Nephron (organoid): ENCODE measurements around the gene INKA2.

ENCODE experiments used
- H3K27ac Mint-ChIP-seq, 3 experiments: 2 replicates each; pipeline ENCODE4 v1.8.0; 2020; ENCODE audit warnings: mixed read lengths in 3 of 3, mild to moderate bottlenecking in 2 of 3, moderate library complexity in 1 of 3
- H3K27me3 Mint-ChIP-seq: 2 replicates; pipeline ENCODE4 v1.8.0; 2021; ENCODE audit warnings: low read depth, mild to moderate bottlenecking, moderate library complexity, mixed read lengths
- H3K36me3 Mint-ChIP-seq: 2 replicates; pipeline ENCODE4 v1.8.0; 2020; ENCODE audit warnings: low read depth, mixed read lengths
- H3K4me1 Mint-ChIP-seq: 2 replicates; pipeline ENCODE4 v1.8.0; 2020; ENCODE audit warnings: mixed read lengths
- H3K4me3 Mint-ChIP-seq, 3 experiments: 2 replicates each; pipeline ENCODE4 v1.8.0; 2020; ENCODE audit warnings: mild to moderate bottlenecking in 3 of 3, mixed read lengths in 3 of 3, moderate library complexity in 2 of 3
- H3K9me3 Mint-ChIP-seq: 2 replicates; pipeline ENCODE4 v1.8.0; 2020; ENCODE audit warnings: mixed read lengths
- TF ChIP-seq, protein P1 (sequence below), 3 experiments: fragments of 200-600 bp; sonication (generic); IDR thresholded peaks; one replicate each; pipeline ENCODE4 v1.5.0; 2021; ENCODE audit warnings: antibody characterized with exemption in 3 of 3; ENCODE audit not compliant: unreplicated experiment in 3 of 3

INKA2 gene

DNA sequence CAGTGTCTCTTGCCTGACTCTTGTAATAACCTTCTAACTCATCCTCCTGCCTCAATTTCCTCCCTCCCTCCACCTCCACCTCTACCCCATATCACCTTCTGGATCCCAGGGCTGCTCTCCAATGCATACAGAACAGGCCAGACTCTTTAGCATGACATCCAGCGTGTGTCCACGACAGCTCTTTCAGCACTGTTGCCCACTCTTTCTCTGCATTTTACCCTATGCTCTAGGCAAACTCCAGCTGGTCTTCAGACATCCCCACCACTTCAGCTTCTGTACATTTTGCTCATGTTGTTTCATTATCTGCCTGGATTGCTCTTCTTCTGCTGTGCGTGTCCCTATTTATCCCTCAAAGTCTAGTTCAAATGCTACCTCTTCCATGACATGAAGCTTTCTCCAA lies 4.8 kb downstream of the INKA2 start:
- Mint-ChIP-seq H3K36me3 (no peaks in the 10 kb centered on the region), H3K4me1 (peaks cover 23% of the 10 kb centered on the region), H3K9me3 (no peaks in the 10 kb centered on the region), H3K27ac (no peak overlapping the region), H3K27me3 (peaks cover 10% of the 10 kb centered on the region), H3K4me3 (no peak overlapping the region)
- TF ChIP-seq, protein P1, sequence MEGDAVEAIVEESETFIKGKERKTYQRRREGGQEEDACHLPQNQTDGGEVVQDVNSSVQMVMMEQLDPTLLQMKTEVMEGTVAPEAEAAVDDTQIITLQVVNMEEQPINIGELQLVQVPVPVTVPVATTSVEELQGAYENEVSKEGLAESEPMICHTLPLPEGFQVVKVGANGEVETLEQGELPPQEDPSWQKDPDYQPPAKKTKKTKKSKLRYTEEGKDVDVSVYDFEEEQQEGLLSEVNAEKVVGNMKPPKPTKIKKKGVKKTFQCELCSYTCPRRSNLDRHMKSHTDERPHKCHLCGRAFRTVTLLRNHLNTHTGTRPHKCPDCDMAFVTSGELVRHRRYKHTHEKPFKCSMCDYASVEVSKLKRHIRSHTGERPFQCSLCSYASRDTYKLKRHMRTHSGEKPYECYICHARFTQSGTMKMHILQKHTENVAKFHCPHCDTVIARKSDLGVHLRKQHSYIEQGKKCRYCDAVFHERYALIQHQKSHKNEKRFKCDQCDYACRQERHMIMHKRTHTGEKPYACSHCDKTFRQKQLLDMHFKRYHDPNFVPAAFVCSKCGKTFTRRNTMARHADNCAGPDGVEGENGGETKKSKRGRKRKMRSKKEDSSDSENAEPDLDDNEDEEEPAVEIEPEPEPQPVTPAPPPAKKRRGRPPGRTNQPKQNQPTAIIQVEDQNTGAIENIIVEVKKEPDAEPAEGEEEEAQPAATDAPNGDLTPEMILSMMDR (IDR thresholded peaks at IDR 0.05; ENCODE audit: unreplicated experiment in 3 of 3) = no peak

- Mint-ChIP-seq H3K4me3 (peak overlapping the region in 1 of 3 experiments; percentile 21), H3K27me3 (peaks cover 10% of the 10 kb centered on the region), H3K9me3 (no peaks in the 10 kb centered on the region), H3K4me1 (peaks cover 27% of the 10 kb centered on the region), H3K27ac (peak overlapping the region in 1 of 3 experiments; percentile 53), H3K36me3 (no peaks in the 10 kb centered on the region)
- TF ChIP-seq, protein P1 (IDR thresholded peaks at IDR 0.05; ENCODE audit: unreplicated experiment in 3 of 3) = no peak
These were observed 5.2 kb downstream of the INKA2 start for GRCh38 chr1:111733992-111734341.

- peak overlapping the region in 1 of 3 experiments; percentile 27 for H3K4me3 Mint-ChIP-seq
- no peaks in the 10 kb centered on the region for H3K9me3 Mint-ChIP-seq
- H3K27ac Mint-ChIP-seq = peak overlapping the region in 1 of 3 experiments; percentile 53
- peaks cover 31% of the 10 kb centered on the region for H3K4me1 Mint-ChIP-seq
- TF ChIP-seq, protein P1 (IDR thresholded peaks at IDR 0.05; ENCODE audit: unreplicated experiment in 3 of 3) = no peak
- peaks cover 10% of the 10 kb centered on the region for H3K27me3 Mint-ChIP-seq
- no peaks in the 10 kb centered on the region for H3K36me3 Mint-ChIP-seq
These were observed 5.8 kb downstream of the INKA2 start for GRCh38 chr1:111733183-111733991.

DNA sequence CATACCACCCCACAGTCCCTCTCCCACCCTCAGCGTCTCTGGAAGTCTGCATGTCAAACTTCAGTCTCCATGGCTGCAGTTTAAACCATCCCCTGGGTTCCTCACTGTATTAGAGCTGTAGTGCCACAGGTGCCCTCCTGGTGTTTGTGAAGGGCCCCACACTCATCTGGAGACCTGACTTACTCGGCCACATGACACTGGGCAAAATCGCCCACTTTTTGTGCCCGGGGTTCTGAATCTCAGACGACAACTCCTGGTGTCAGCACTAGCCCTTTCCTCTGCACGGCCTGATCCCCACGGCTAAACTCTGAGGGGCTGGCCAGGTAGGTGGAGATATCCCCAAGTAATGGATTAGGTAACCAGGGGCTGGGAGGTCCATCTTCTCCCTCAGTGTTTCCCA lies 6.5 kb downstream of the INKA2 start:
- Mint-ChIP-seq H3K4me1 (peaks cover 38% of the 10 kb centered on the region), H3K27ac (peak overlapping the region in 2 of 3 experiments; percentile 31 to 43), H3K9me3 (no peaks in the 10 kb centered on the region), H3K4me3 (peak overlapping the region in 1 of 3 experiments; percentile 27), H3K36me3 (no peaks in the 10 kb centered on the region), H3K27me3 (peaks cover 5% of the 10 kb centered on the region)
- TF ChIP-seq, protein P1 (IDR thresholded peaks at IDR 0.05; ENCODE audit: unreplicated experiment in 3 of 3) = no peak

GRCh38 chr1:111731956-111732355 lies 7.2 kb downstream of the INKA2 start:
- Mint-ChIP-seq H3K27ac (peak overlapping the region in 2 of 3 experiments; percentile 27 to 53), H3K27me3 (peaks cover 5% of the 10 kb centered on the region), H3K4me1 (peaks cover 39% of the 10 kb centered on the region), H3K4me3 (no peak overlapping the region), H3K9me3 (no peaks in the 10 kb centered on the region), H3K36me3 (no peaks in the 10 kb centered on the region)
- TF ChIP-seq, protein P1 (IDR thresholded peaks at IDR 0.05; ENCODE audit: unreplicated experiment in 3 of 3) = no peak

GRCh38 chr1:111730706-111731105 lies 8.5 kb downstream of the INKA2 start:
- Mint-ChIP-seq H3K36me3 (no peaks in the 10 kb centered on the region), H3K4me3 (peak overlapping the region in 1 of 3 experiments; percentile 38), H3K9me3 (no peaks in the 10 kb centered on the region), H3K27me3 (peaks cover 5% of the 10 kb centered on the region), H3K27ac (peak overlapping the region; percentile 55 to 78 (median 60)), H3K4me1 (peaks cover 47% of the 10 kb centered on the region)
- TF ChIP-seq, protein P1 (IDR thresholded peaks at IDR 0.05; ENCODE audit: unreplicated experiment in 3 of 3) = no peak
